ENCODE measurements around the gene KSR1. TPM values are rescaled to one million over a fixed set of nuclear protein-coding genes. Genes with fewer than 3 reads are reported as not detected.

KSR1 gene
- total RNA-seq, 6 donors from 2014 or later = 23.0 to 94.3 (median 60.9) TPM

- no peak for TF ChIP-seq CTCF (IDR thresholded peaks at IDR 0.05)
- TF ChIP-seq POLR2A (IDR thresholded peaks at IDR 0.05) = no peak
- TF ChIP-seq POLR2AphosphoS5 (IDR thresholded peaks at IDR 0.05) = no peak
- no peak for TF ChIP-seq EP300 (IDR thresholded peaks at IDR 0.05)
- DNase-seq = no peak
- no peaks in the 10 kb centered on the region for H3K27me3 ChIP-seq
- H3K36me3 ChIP-seq = no peaks in the 10 kb centered on the region
- whole genome bisulfite sequencing, 2 donors = 33 to 57% methylated on average over 3 to 5 of the region's 5 CpGs
- no peak for ATAC-seq (ENCODE audit: low FRiP score in 2 of 2)
- H3K4me3 ChIP-seq = no peak overlapping the region
- H3K9me3 ChIP-seq = no peaks in the 10 kb centered on the region
- H3K27ac ChIP-seq = no peak overlapping the region
- H3K4me1 ChIP-seq = no peaks in the 10 kb centered on the region
Measured at GRCh38 chr17:27657620-27658019, 201.4 kb downstream of the KSR1 start.

DNA sequence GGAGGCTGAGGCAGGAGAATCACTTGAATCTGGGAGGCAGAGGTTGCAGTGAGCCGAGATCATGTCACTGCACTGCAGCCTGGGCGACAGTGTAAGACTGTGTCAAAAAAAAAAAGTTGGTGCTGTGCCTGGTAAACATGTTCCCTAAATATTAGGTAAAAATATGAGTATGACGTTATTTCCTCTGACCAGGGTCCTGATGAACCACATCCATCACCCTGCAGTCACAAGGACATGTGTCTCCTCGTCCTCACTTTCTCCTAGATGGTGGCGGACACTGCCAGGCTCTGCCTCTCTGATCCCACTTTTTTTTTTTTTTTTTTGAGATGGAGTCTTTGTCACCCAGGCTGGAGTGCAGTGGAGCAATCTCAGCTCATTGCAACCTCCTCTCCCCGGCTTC, 203.4 kb downstream of the KSR1 start:
- ATAC-seq (ENCODE audit: low FRiP score in 2 of 2) (no peak), DNase-seq (no peak)
- Histone ChIP-seq H3K36me3 (no peaks in the 10 kb centered on the region), H3K27ac (no peak overlapping the region), H3K9me3 (no peaks in the 10 kb centered on the region), H3K4me1 (no peaks in the 10 kb centered on the region), H3K27me3 (no peaks in the 10 kb centered on the region), H3K4me3 (no peak overlapping the region)
- TF ChIP-seq CTCF (IDR thresholded peaks at IDR 0.05) = no peak
- TF ChIP-seq POLR2A (IDR thresholded peaks at IDR 0.05) = no peak
- no peak for TF ChIP-seq EP300 (IDR thresholded peaks at IDR 0.05)
- no peak for TF ChIP-seq POLR2AphosphoS5 (IDR thresholded peaks at IDR 0.05)
- WGBS, 2 donors = 73 to 80% methylated on average over 6 of the region's 6 CpGs

DNA sequence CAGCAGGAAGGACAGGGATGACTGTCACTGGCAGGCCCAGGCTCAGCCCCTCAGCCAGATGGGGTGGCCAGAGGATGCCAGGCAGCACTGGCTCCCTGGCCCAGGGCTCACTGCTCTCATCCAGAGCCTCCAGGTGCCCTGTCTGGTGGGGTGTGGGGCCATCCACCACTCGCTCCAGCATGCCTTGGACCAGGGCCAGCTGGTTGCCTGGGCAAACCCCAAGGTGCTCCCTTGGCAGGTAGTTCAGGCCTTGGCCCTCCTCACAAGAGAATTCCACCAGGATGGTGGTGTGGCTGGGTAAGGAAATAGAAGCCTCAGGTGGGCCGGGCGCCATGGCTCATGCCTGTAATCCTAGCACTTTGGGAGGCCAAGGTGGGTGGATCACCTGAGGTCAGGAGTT, 204.2 kb downstream of the KSR1 start:
- Histone ChIP-seq H3K27me3 (no peaks in the 10 kb centered on the region), H3K4me1 (no peaks in the 10 kb centered on the region), H3K27ac (no peak overlapping the region), H3K9me3 (no peaks in the 10 kb centered on the region), H3K36me3 (no peaks in the 10 kb centered on the region), H3K4me3 (no peak overlapping the region)
- 66 to 87% methylated on average over 3 of the region's 3 CpGs for WGBS, 2 donors
- no peak for TF ChIP-seq EP300 (IDR thresholded peaks at IDR 0.05)
- DNase-seq (no peak), ATAC-seq (ENCODE audit: low FRiP score in 2 of 2) (no peak)

GRCh38 chr17:27663936-27664605, 207.8 kb downstream of the KSR1 start:
- TF ChIP-seq POLR2A (IDR thresholded peaks at IDR 0.05) (no peak), POLR2AphosphoS5 (IDR thresholded peaks at IDR 0.05) (no peak), EP300 (IDR thresholded peaks at IDR 0.05) (no peak), CTCF (IDR thresholded peaks at IDR 0.05) (no peak)
- H3K36me3 ChIP-seq = no peaks in the 10 kb centered on the region
- 93 to 94% methylated on average over 7 to 8 of the region's 8 CpGs for WGBS, 2 donors
- H3K27me3 ChIP-seq = no peaks in the 10 kb centered on the region
- H3K9me3 ChIP-seq = no peaks in the 10 kb centered on the region
- ATAC-seq (ENCODE audit: low FRiP score in 2 of 2) (no peak), DNase-seq (no peak)
- no peak overlapping the region for H3K4me3 ChIP-seq
- no peak overlapping the region for H3K27ac ChIP-seq
- H3K4me1 ChIP-seq = no peaks in the 10 kb centered on the region

GRCh38 chr17:27664606-27664965, 208.3 kb downstream of the KSR1 start:
- DNase-seq = no peak
- Histone ChIP-seq H3K27ac (no peak overlapping the region), H3K27me3 (no peaks in the 10 kb centered on the region), H3K36me3 (no peaks in the 10 kb centered on the region), H3K4me1 (no peaks in the 10 kb centered on the region), H3K4me3 (no peak overlapping the region), H3K9me3 (no peaks in the 10 kb centered on the region)
- WGBS, 2 donors = 66 to 68% methylated on average over 2 of the region's 2 CpGs
- TF ChIP-seq EP300 (IDR thresholded peaks at IDR 0.05) = no peak
- no peak for TF ChIP-seq POLR2AphosphoS5 (IDR thresholded peaks at IDR 0.05)
- TF ChIP-seq CTCF (IDR thresholded peaks at IDR 0.05) = no peak
- no peak for ATAC-seq (ENCODE audit: low FRiP score in 2 of 2)

Data from upper lobe of left lung (tissue), 6 donors.